GM21381 (cell line): ENCODE data around the gene OCSTAMP.
A peak's percentile ranks its signal among the peaks of the same experiment; 100 is the strongest.

Experiments used
- ATAC-seq: cut with Tn5 transposase; IDR thresholded peaks from one replicate; pipeline ENCODE4 v1.9.1; 2021; ENCODE audit warnings: mild to moderate bottlenecking, moderate library complexity; ENCODE audit not compliant: unreplicated experiment

Gene OCSTAMP

GRCh38 chr20:46554828-46555227 lies 4.4 kb upstream of the OCSTAMP start:
- ATAC-seq = no peak

GRCh38 chr20:46553926-46554325 lies 3.5 kb upstream of the OCSTAMP start:
- ATAC-seq = no peak

GRCh38 chr20:46552460-46553420 lies 2.3 kb upstream of the OCSTAMP start:
- ATAC-seq = peak; percentile 76

- ATAC-seq = no peak
These were observed 1.3 kb upstream of the OCSTAMP start for GRCh38 chr20:46551522-46552381.

GRCh38 chr20:46549188-46549972 lies 1.1 kb downstream of the OCSTAMP start:
- ATAC-seq = no peak

- ATAC-seq = no peak
These were observed 1.8 kb downstream of the OCSTAMP start for GRCh38 chr20:46548688-46549087.

GRCh38 chr20:46547995-46548394 lies 2.5 kb downstream of the OCSTAMP start:
- no peak for ATAC-seq

- ATAC-seq = no peak
These were observed 3.5 kb downstream of the OCSTAMP start for GRCh38 chr20:46546936-46547335.

- no peak for ATAC-seq
These were observed 4.2 kb downstream of the OCSTAMP start for GRCh38 chr20:46546298-46546697.

- no peak for ATAC-seq
These were observed 4.7 kb downstream of the OCSTAMP start for GRCh38 chr20:46545827-46546138.

- no peak for ATAC-seq
These were observed 5.2 kb downstream of the OCSTAMP start for GRCh38 chr20:46545077-46545826.

GRCh38 chr20:46544576-46544975 lies 5.9 kb downstream of the OCSTAMP start:
- ATAC-seq = no peak

- no peak for ATAC-seq
These were observed 6.5 kb downstream of the OCSTAMP start for GRCh38 chr20:46543959-46544358.

GRCh38 chr20:46543033-46543432 lies 7.4 kb downstream of the OCSTAMP start:
- ATAC-seq = no peak

GRCh38 chr20:46541229-46541935 lies 9.1 kb downstream of the OCSTAMP start:
- no peak for ATAC-seq

GRCh38 chr20:46539113-46539512 lies 11.3 kb downstream of the OCSTAMP start:
- ATAC-seq = no peak

- no peak for ATAC-seq
These were observed 19.8 kb downstream of the OCSTAMP start for GRCh38 chr20:46530640-46531039.

- no peak for ATAC-seq
These were observed 26.6 kb downstream of the OCSTAMP start for GRCh38 chr20:46523696-46524328.

- ATAC-seq = no peak
These were observed 27.3 kb downstream of the OCSTAMP start for GRCh38 chr20:46523108-46523507.
